Right cardiac atrium (tissue), 5 donors: Measurements from ENCODE around the gene PRKN. TPM values are rescaled to one million over a fixed set of nuclear protein-coding genes. Genes with fewer than 3 reads are reported as not detected.

Source experiments
- ATAC-seq, 2 donors: fragments of 200-7000 bp; cut with Tn5 transposase; one replicate each; pipeline versions ENCODE4 v1.8.0 to v1.9.1; 2020; ENCODE audit warnings: moderate library complexity in 2 of 2, mild to moderate bottlenecking in 1 of 2
- DNase-seq, 3 donors: peaks; one replicate each; pipeline ENCODE4 v3.0.0-alpha.2; 2020
- H3K27ac ChIP-seq: one replicate; pipeline ENCODE4 v1.5.1; 2013; ENCODE audit warnings: mild to moderate bottlenecking, low read length, control low read depth, moderate library complexity
- H3K27me3 ChIP-seq: one replicate; pipeline ENCODE4 v1.6.1; 2013; ENCODE audit not compliant: control insufficient read depth, insufficient read depth
- H3K4me1 ChIP-seq: one replicate; pipeline ENCODE4 v1.6.1; 2013; ENCODE audit warnings: low read length; ENCODE audit not compliant: control insufficient read depth, insufficient read depth
- H3K4me3 ChIP-seq: one replicate; pipeline ENCODE4 v1.5.1; 2013; ENCODE audit warnings: low read length, control low read depth
- H3K9me3 ChIP-seq: one replicate; pipeline ENCODE4 v1.6.1; 2013; ENCODE audit warnings: low read length; ENCODE audit not compliant: control insufficient read depth
- WGBS: extraction: QIAGEN DNeasy Blood & Tissue Kit; methylation state at CpG from one replicate; pipeline ENCODE4 v1.1.7; 2013; 5-methylcytosine and 5-hydroxymethylcytosine counted together
- intact Hi-C, 4 donors: fragments of 100-400 bp; cut with DNase I; formaldehyde crosslinking; loops; one replicate each; pipeline versions ENCODE4 v1.11.0 to v1.14.0; 2022 to 2023
- polyA plus RNA-seq: library from polyadenylated mRNA; stranded (reverse); fragments of 200-250 nt; gene quantifications from one replicate; pipeline ENCODE4 v1.2.3, GENCODE V29; 2013
- total RNA-seq, 4 donors: library from RNA; stranded (reverse); fragmentation: NEBNext Ultra II Directional; extraction: Animal tissue kit (Norgen Biotek cat#: 25700); gene quantifications; one replicate each; pipeline ENCODE4 v1.2.1, GENCODE V29; 2021
- donor health status: healthy with polysubstance abuse.
- donor health status: DM: no; HTN: yes; CAD: no.
- donor health status: DM: no; HTN: no; CAD: no.
- donor health status: DM: no; HTN: yes; CAD: no; lungs with severe emphysema.
- donor health status: DM: yes; HTN: yes; CAD: no.

Gene PRKN
- total and polyA plus RNA-seq, 5 donors: 9.6 to 33.0 (median 24.8) TPM

DNA sequence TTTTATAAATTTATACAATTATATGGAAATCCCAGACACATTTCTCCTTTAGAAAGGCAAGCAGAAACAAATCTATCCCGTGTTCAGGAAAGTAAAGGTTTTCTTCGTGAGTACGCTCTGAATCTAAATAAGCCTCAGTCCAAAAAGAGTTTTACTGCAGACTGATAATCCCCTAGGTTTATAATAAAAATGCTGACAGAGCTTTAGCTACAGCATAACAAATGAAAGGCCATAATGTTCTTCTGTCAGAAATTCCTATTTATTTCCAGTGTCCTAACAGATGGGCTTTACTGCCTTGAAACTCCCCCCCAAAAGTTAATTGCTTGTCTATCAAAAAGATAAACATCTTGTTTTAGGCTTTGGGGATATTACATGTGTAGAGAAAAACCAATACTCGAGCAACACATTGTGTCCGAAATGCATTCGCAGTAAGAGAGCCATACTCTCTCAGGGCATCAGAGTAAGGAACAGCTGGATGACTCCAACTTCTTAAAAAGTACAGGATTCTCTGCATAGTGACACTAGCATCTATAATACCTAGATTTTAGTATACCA lies 109.0 kb downstream of the PRKN start:
- no peak for DNase-seq
- intact Hi-C loops: no loop called here
- peaks cover 3% of the 10 kb centered on the region for H3K4me1 ChIP-seq
- no peaks in the 10 kb centered on the region for H3K9me3 ChIP-seq
- no peak for ATAC-seq
- no peak overlapping the region for H3K4me3 ChIP-seq
- no peaks in the 10 kb centered on the region for H3K27me3 ChIP-seq
- no peak overlapping the region for H3K27ac ChIP-seq
- WGBS: 89% methylated on average over 6 of the region's 6 CpGs

DNA sequence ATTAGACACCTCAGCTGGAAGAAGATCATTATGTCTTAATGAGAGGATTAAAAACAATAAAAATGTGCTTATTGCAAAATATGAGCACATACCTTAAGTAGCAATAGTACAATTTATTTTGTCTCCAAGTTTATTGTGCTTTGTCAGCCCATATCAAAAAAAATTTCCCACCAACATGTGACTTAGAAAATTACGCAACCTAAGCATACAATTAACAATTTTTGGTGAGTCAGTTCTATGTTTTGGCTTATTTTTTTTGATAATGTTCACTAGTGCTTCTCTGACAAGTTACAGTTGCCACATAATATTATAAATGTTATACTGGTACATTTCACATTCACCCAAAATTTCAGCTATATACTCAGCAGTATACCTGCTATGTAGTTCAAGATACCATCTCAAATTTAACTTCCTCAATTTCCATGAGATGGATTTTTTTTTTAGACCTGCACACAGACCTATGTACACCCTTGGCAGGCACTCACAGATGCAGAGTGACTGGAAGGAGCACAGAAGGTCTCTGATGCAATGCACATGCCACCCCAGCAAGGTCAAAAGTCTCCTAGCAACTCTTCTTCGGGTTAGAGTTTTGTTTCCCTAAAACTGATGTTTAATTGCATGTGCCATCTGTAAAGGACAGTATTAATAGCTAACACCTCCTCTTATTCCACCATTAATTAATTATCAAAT lies 112.4 kb downstream of the PRKN start:
- peak in 1 of 2 donors; percentile 48 for ATAC-seq
- intact Hi-C loops: no loop called here
- DNase-seq: peak in 1 of 3 donors; percentile 22

DNA sequence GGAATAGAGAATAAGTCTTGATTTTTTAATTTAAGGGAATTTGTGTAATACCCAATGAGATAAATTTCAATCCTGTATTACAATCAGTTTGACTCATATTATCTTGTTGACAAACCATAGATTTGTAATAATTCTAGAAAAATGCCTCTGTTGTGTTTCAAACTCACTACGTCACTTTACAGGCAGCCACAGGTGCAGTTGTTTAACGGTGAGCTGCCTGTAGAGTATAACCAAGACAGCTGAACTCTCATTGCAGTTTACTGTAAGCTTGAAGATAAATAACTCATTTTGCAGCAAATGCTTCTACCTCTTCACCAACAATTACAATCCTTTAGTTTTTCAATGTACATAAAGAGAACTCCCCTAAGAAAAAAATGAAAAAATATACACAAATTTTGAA lies 114.3 kb downstream of the PRKN start:
- H3K4me3 ChIP-seq: no peak overlapping the region
- no peak overlapping the region for H3K27ac ChIP-seq
- intact Hi-C loops: no loop called here
- H3K9me3 ChIP-seq: no peaks in the 10 kb centered on the region
- H3K4me1 ChIP-seq: no peaks in the 10 kb centered on the region
- 90% methylated on average over 2 of the region's 2 CpGs for WGBS
- DNase-seq (no peak), ATAC-seq (no peak)
- no peaks in the 10 kb centered on the region for H3K27me3 ChIP-seq

More for the DNA sequence above, 112.4 kb downstream of the PRKN start:
- Histone ChIP-seq H3K4me3 (no peak overlapping the region), H3K27me3 (no peaks in the 10 kb centered on the region), H3K4me1 (no peaks in the 10 kb centered on the region), H3K27ac (no peak overlapping the region), H3K9me3 (no peaks in the 10 kb centered on the region)
- WGBS: 66% methylated on average over 2 of the region's 2 CpGs

DNA sequence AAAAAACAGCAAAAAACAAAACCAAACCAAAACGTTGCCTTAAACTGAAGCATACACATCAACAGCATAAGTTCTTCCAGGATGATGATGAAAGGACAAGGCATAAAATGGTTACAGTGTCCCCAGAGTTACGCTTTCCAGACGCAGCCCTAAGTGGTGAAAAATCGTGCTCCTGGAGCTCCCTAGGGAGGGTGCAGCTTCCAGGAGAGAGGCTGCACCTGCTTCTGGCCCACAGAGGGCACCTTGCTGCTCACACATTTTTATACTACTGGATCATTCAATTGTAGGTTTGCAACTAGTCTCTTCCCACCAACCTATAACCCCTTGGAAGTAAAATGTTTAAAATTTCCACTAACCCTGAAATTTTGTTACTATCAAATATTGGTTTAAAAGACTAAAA lies 115.0 kb downstream of the PRKN start:
- Histone ChIP-seq H3K4me3 (no peak overlapping the region), H3K4me1 (no peaks in the 10 kb centered on the region), H3K27me3 (no peaks in the 10 kb centered on the region), H3K27ac (no peak overlapping the region), H3K9me3 (no peaks in the 10 kb centered on the region)
- intact Hi-C loops: no loop called here
- WGBS: 65% methylated on average over 4 of the region's 4 CpGs
- no peak for DNase-seq
- ATAC-seq: no peak

DNA sequence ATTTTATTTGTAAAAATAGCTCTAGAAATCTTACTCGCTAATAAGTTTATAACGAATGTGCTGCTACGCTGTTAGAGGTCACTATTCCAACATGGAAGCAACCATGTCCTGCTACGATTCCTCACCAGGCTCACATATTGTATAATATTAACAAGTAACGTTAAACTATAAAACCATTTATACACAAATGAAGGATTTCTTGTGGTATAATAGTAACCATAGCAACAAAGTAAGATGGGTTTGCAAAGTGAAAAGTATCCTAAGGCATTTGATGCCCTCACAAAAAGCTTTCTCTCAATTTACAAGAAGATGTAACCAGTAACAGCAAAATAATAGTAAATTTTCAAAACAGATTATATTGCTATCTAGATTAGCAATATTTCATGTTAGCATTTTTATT lies 117.2 kb downstream of the PRKN start:
- H3K4me3 ChIP-seq: no peak overlapping the region
- DNase-seq (no peak), ATAC-seq (no peak)
- WGBS: 95% methylated on average over 5 of the region's 5 CpGs
- H3K9me3 ChIP-seq: no peaks in the 10 kb centered on the region
- intact Hi-C loops: no loop called here
- H3K4me1 ChIP-seq: no peaks in the 10 kb centered on the region
- no peaks in the 10 kb centered on the region for H3K27me3 ChIP-seq
- H3K27ac ChIP-seq: no peak overlapping the region

DNA sequence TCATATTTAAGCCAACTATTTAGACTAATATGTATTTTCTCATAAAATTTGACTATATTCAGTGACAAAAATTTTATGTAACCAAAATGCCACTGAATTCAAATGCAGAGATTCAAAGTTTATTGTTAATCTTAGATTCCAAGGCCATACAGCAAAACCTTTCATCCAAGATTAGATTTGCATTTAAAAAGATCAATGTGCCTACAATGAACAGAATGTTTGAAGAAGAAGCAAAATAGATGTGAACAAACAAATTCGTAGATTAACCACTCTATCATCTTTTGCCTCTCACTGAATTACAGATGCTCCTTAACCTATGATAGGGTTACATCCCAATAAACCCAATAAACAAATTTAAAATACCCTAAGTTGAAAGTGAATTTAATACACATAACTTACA lies 121.7 kb downstream of the PRKN start:
- DNase-seq (no peak), ATAC-seq (no peak)
- WGBS: 93% methylated on average over 1 of the region's 1 CpG
- Histone ChIP-seq H3K27me3 (no peaks in the 10 kb centered on the region), H3K4me3 (no peak overlapping the region), H3K27ac (no peak overlapping the region), H3K9me3 (no peaks in the 10 kb centered on the region), H3K4me1 (no peaks in the 10 kb centered on the region)
- intact Hi-C loops: no loop called here

DNA sequence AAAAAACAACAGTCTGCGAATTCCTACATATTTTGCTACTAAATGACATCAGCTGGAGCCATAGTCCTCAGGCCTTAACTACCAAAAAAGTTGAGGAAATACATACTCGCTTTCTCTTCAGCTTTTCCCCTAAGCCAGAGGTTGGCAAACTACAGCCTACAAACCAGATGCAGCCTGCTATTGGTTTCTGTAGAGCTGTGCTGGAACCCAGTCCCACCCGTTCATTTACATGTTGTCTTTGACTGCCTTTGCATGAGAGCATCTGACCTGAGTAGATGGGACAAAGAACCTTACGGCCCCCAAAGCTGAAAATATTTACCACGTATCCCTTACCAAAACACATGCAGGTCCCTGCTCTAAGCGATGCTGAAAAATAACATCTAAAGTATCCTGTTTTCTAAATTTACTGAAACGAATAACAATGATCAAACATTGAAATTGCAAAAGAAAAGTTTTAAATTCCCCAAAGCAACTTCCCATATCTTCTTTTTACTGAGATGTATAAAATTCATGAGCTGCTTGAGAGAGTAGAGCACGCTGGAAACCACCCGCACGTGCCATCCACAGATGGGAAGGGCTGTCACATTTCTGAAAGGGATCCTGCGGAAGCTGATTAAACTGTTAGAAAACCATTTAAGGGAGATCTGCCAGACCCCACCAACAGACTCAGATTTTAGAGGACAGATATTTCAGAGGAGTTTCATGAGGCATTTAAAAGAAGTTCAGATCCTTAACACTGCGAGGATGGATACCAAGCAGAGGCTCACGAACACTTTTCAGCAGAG lies 124.1 kb downstream of the PRKN start:
- intact Hi-C loops: no loop called here
- ATAC-seq (no peak), DNase-seq (no peak)
- H3K27ac ChIP-seq: no peak overlapping the region
- no peaks in the 10 kb centered on the region for H3K9me3 ChIP-seq
- no peaks in the 10 kb centered on the region for H3K4me1 ChIP-seq
- H3K4me3 ChIP-seq: no peak overlapping the region
- 89% methylated on average over 13 of the region's 13 CpGs for WGBS
- H3K27me3 ChIP-seq: no peaks in the 10 kb centered on the region

DNA sequence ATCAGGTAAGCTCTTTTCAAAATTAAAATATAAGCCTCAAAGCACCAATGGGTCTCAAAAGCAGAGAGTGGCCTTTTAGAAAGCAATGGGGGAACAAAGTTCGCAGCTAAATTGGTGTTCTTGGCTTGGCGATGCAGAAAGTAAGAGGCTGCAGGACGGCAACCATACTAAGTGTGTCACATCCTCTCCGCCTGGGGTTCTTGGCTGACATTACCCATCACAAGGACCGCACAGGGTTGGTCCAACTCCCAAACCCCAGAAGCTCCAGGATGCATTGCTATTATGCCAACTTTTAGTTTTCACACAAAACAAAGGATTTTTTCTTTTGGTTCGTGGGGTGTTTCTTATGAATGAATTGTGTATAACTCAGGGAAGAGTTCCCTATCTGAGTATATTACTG lies 124.8 kb downstream of the PRKN start:
- Histone ChIP-seq H3K4me3 (no peak overlapping the region), H3K4me1 (no peaks in the 10 kb centered on the region), H3K27me3 (no peaks in the 10 kb centered on the region), H3K9me3 (no peaks in the 10 kb centered on the region), H3K27ac (no peak overlapping the region)
- WGBS: 63% methylated on average over 6 of the region's 6 CpGs
- ATAC-seq (peak; percentile 55 to 82), DNase-seq (peak in 2 of 3 donors; percentile 20 to 70)
- intact Hi-C loops: no loop called here

DNA sequence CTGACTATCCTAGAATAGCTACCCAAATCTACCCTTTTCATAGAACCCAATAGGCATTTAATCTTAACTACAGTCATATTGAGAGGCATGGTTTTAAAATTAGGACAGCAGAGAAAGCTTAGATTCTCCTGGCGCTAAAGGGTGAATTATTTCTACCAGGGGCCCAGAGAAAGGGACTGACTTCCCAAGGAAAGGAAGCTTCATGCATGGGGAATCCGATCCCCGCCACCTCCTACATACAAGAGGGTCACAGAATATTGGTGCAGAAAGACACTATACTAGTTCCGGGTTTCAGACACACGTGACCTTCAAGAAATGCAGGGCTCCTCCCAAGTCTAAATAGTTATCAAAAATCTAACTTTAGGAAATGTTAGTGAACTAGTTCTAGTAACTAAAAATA lies 130.9 kb downstream of the PRKN start:
- intact Hi-C loops: no loop called here
- ATAC-seq: no peak

DNA sequence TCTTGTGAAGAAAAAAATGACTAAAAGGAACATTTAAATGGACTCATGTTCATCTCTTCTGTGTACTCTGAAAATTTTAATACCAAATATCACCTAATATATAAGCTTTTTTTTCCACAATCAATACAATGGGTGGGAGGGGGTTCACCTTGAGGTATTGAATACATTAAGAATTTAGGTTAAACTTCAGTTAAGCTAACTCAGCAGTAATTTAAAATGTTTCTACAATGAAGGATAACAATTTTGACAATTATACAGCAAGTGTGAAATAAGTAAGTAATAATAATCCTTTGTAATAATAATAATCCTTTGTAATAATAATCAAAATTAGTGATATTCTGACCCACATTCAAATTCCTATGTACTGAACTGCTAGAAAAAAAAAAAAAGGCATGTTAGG lies 136.0 kb downstream of the PRKN start:
- no peak for ATAC-seq

More for the DNA sequence above, 130.9 kb downstream of the PRKN start:
- no peak overlapping the region for H3K4me3 ChIP-seq
- no peak overlapping the region for H3K27ac ChIP-seq
- no peaks in the 10 kb centered on the region for H3K27me3 ChIP-seq
- WGBS: 73% methylated on average over 5 of the region's 5 CpGs
- no peaks in the 10 kb centered on the region for H3K9me3 ChIP-seq
- no peaks in the 10 kb centered on the region for H3K4me1 ChIP-seq
- no peak for DNase-seq

DNA sequence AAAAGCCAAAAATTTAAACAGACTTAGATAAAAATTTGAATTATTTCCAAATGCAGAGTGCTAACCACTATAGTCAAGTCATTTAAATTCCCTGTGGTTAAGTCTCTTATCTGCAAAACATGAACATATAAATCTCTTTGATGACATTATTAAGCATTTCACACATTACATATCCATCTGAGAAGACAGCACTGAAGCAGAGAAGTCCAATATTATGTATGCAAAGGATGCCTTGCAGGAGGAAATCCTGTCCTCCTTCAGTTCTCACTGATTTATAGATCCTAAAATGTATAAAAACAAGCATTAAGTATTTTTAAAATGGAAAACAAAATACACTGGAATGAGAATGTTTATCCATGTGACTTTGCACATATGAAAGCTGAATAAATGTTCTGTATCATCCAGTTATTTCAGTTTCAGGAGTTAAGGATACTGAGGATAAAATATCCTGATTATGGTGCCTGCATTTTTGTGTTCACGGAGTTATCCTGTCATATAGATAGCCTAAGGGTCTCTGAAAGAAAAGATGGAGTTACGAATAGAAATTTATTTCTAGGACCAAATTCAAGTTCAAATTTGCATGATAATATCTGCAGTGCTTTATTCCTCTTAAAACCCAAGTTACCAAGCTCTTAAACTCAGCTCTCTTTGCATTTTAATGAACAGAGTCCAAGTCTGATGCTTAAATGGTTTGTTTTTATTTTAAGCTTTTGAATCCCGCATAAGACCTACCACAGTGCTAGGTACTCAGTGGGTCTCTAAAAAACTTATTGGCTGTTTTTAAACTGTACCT lies 145.4 kb downstream of the PRKN start:
- ATAC-seq: no peak
- DNase-seq: no peak
- Histone ChIP-seq H3K4me1 (no peaks in the 10 kb centered on the region), H3K27ac (no peak overlapping the region), H3K9me3 (no peaks in the 10 kb centered on the region), H3K4me3 (no peak overlapping the region), H3K27me3 (no peaks in the 10 kb centered on the region)
- WGBS: 87% methylated on average over 3 of the region's 3 CpGs
- intact Hi-C loops: no loop called here

More for the DNA sequence above, 136.0 kb downstream of the PRKN start:
- DNase-seq: no peak
- H3K27ac ChIP-seq: no peak overlapping the region
- H3K9me3 ChIP-seq: no peaks in the 10 kb centered on the region
- H3K27me3 ChIP-seq: no peaks in the 10 kb centered on the region
- H3K4me1 ChIP-seq: no peaks in the 10 kb centered on the region
- intact Hi-C loops: no loop called here
- no peak overlapping the region for H3K4me3 ChIP-seq
